Measurements from ENCODE around the gene GPHN.
"Not testable (repeated sequence)": the region's sequence is repeated elsewhere in the genome, so short reads cannot be mapped to it uniquely, and the experiment has no call there.

Gene GPHN

GRCh38 chr14:67045440-67045839, 537.5 kb downstream of the GPHN start:
- no peak for DNase-seq (ENCODE audit: low read depth in 2 of 2)

- DNase-seq (ENCODE audit: low read depth in 2 of 2): no peak
Measured at GRCh38 chr14:67050896-67051295, 542.9 kb downstream of the GPHN start.

DNA sequence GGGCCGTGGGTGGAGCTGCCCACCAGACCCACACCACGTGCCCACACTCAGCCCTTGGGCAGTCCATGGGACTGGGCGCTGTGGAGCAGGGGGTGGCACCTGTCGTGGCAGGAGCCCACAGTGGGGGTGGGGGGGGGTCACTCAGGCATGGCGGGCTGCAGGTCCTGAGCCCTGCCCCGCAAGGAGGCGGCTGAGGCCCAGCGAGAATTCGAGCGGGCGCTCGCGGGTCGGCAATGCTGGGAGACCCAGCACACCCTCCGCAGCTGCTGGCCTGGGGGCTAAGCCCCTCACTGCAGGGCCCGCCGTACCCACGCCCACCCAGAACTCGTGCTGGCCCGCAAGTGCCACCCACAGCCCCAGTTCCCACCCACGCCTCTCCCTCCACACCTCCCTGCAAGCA, 548.7 kb downstream of the GPHN start:
- DNase-seq (ENCODE audit: low read depth in 2 of 2): no peak

DNA sequence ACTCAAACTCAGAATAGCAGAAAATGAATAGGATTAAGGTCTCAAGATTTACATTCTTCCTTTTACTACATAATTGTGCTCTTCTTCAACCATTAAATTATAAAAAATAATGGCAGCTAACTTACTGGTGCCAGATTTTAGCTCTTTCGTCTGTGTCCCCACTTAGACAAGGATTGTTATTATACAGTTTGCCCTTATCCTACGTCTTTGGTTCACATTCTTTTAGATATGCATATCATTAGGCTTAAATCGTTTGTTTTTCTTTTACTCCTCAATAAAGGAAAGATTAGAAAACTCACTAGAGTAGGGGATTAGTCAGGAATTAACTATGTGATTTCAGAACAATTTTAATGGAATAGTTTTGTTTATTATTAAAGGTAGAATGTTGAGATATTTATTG, 551.6 kb downstream of the GPHN start:
- no peak for DNase-seq (ENCODE audit: low read depth in 2 of 2)

DNA sequence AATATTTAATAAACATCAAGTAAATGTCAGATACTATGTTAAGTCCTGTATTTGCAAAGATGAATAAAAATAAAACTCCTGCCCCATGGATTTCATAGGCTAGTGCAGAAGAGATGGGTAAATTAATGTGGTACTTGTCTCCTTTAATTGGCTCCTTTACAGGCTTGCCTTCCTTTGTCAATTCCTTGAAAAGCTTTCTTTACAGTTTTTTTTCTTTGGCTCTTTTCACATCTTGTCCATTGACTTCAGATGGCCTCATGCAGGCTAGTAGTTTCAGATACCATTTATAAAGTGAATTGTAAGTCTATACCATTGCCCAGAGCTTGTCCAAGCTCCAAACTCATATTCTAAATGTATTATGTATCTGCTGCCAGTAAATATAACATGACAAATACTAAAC, 552.6 kb downstream of the GPHN start:
- no peak for DNase-seq (ENCODE audit: low read depth in 2 of 2)

GRCh38 chr14:67067070-67067814, 559.3 kb downstream of the GPHN start:
- not testable (repeated sequence) for DNase-seq (ENCODE audit: low read depth in 2 of 2)

GRCh38 chr14:67068251-67068650, 560.3 kb downstream of the GPHN start:
- DNase-seq (ENCODE audit: low read depth in 2 of 2): no peak

GRCh38 chr14:67071506-67071905, 563.6 kb downstream of the GPHN start:
- DNase-seq (ENCODE audit: low read depth in 2 of 2): no peak

GRCh38 chr14:67077921-67078320, 570.0 kb downstream of the GPHN start:
- no peak for DNase-seq (ENCODE audit: low read depth in 2 of 2)

- no peak for DNase-seq (ENCODE audit: low read depth in 2 of 2)
Measured at GRCh38 chr14:67079846-67080245, 571.9 kb downstream of the GPHN start.

GRCh38 chr14:67108230-67108629, 600.3 kb downstream of the GPHN start:
- DNase-seq (ENCODE audit: low read depth in 2 of 2): no peak

GRCh38 chr14:67111022-67111421, 603.1 kb downstream of the GPHN start:
- no peak for DNase-seq (ENCODE audit: low read depth in 2 of 2)

DNA sequence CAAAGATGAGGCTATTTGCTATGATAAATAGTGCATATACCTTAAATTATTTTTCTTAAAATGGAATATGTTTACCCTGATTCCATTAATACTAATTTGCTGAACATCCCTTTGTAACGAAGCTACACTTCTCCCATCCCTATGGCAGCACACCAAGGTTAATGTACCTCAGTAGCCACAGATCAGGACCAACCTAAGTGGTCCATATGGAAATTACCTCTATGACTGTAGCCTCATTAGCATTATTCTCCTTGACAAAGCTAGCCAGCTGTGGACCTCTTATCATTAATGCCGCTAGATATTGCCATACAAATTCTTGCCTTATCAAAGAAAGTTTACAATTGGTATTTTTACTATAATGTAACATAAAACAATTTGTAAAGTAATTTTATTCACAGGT, 604.4 kb downstream of the GPHN start:
- DNase-seq (ENCODE audit: low read depth in 2 of 2): no peak

DNA sequence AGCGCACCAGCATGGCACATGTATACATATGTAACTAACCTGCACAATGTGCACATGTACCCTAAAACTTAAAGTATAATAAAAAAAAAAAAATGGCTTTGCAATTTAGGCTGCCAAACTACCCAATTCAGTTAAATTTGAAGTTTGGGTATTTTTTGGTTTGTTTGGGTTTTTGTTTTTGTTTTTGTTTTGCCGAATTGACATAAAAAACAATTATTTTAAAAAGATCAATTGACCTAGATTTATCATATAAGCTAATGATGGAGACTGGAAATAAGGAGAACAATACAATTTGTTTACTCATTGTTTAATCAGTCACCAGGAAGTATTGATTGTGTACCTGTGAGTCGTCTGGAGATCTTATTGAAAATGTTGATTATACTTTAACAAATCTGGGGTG, 619.2 kb downstream of the GPHN start:
- no peak for DNase-seq (ENCODE audit: low read depth in 2 of 2)

DNA sequence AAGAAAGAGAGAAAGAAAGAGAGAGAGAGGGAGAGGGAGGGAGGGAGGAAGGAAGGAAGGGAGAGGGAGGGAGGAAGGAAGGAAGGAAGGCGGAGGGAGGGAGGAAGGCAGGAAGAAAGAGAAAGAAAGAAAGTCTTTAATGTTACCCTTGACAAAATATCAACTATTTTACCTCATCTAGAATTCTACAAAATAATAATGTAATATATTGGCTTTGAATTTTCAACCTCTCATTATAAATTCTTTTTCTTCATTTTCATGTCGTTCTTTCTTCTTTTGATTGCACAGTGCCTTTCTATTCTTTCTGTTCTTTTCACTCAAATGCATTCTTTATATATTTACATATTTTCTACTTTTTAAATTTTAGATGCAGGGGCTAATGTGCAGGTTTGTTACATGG, 621.8 kb downstream of the GPHN start:
- no peak for DNase-seq (ENCODE audit: low read depth in 2 of 2)

GRCh38 chr14:67131691-67132090, 623.7 kb downstream of the GPHN start:
- no peak for DNase-seq (ENCODE audit: low read depth in 2 of 2)

- no peak for DNase-seq (ENCODE audit: low read depth in 2 of 2)
Measured at GRCh38 chr14:67133144-67133543, 625.2 kb downstream of the GPHN start.

DNA sequence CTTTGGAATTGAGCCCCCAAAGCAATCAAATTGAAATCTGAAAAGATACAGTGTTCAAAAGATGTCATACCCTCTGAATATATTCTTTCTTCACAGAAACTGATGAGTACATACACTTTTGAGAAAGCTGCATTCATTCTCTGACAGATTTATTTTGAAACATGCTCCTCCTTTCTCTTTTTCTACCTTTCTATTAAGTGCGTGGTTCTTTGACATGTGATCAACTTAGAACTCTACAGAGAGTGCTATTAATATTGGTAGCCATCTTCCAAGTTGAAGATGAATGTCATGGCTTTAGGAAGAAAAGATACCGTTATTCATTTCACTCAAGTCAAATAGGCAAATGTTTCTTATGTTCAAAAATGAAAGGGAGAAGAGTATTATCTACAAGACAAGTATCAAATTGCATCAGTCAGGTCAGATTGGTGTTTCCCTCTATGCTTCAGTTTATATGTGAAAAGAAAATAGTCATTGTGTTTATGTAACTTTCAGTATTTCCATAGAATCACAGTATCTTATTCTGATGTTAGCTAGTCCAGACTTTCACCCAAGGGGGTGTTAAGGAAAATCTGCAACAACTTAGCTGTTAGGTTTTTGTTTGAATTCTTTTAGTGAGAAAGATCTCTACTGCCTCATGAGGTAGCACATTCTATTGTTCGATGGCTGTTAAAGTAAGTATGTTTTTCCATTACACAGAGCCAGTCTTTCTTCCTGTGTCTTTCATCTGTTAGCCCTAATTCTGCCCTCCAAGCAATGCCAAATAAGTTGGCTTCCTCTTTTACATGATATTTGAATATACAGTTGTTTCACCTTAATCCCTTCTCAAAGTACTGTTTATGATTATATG, 625.9 kb downstream of the GPHN start:
- no peak for DNase-seq (ENCODE audit: low read depth in 2 of 2)

DNA sequence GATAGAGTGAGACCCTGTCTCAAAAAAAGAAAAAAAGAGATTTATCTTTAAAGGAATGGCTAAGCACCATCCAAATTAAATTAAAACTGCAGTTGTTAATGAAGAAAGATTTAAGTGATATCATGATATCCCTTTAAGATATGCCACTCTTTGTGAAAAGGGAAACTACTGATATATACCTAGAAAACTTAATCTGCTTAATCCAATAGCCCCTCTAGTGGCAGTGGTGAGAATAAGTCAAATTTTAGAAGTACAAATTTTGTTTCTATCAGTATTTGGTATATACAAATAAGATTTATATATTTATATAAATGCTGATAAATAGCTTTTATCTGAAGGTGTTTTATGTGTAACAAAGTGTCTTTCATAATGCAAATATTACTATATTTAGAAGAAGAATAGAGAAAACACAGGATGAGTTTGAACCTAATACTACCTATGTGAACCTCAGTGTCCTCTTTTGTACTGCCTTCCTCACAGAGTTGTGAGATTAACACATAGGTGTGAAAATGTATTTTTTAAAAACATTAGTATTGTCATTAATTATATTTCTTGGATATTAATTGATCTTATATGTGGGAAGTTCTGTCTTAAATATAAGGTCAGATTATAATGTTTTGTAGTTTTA, 629.9 kb downstream of the GPHN start:
- no peak for DNase-seq (ENCODE audit: low read depth in 2 of 2)

DNA sequence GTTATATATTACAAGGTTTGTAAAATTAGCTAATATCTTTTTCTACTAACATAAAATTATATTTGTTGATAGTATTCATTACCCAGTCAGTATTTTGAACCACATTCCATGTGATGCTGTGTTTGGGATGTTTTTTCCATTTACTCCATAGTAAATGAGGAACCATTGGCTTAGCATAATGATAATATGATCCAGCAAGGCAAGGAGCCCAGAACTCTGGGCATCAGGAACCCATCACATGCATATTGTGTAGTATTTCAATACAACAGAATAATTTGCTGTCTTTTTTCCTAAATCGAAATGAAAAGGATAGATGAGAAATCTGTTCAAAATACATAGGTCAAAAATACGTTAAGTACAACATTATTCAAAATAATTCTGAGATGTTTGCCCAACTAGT, 632.6 kb downstream of the GPHN start:
- DNase-seq (ENCODE audit: low read depth in 2 of 2): no peak

- DNase-seq (ENCODE audit: low read depth in 2 of 2): no peak
Measured at GRCh38 chr14:67141146-67141900, 633.4 kb downstream of the GPHN start.

- DNase-seq (ENCODE audit: low read depth in 2 of 2): no peak
Measured at GRCh38 chr14:67151082-67151666, 643.2 kb downstream of the GPHN start.

Data from stimulated activated CD8-positive, alpha-beta memory T cell treated with anti-CD3 and anti-CD28 coated beads, Interleukin-2, amount 100 ng/mL, for 1 hour (primary cell).